Spleen (tissue), 7 donors: Measurements from ENCODE around the gene JSRP1.

ENCODE experiments used
- CTCF ChIP-seq, 11 experiments: fragments of 200-600 bp in 7 of 11; fragments of 450-650 bp in 4 of 11; sonication (generic) in 4 of 11; IDR thresholded peaks in 8 of 11; conservative IDR thresholded peaks in 3 of 11; 1 replicate in 7 of 11; 2 replicates in 4 of 11; pipeline versions ENCODE4 v1.4.0 to v1.8.0; 2016 to 2021; ENCODE audit warnings: antibody characterized with exemption in 11 of 11, inconsistent platforms in 4 of 11, mild to moderate bottlenecking in 1 of 11
- POLR2AphosphoS5 ChIP-seq, 3 donors: sonication (generic); formaldehyde crosslinking; IDR thresholded peaks; one replicate each; pipeline ENCODE4 v1.5.1; 2017; ENCODE audit warnings: antibody characterized with exemption in 3 of 3
- donor health status: DM: no; HTN: no; CAD: no; lungs with moderate emphysema.
- donor health status: DM: no; HTN: no; CAD: no.
- donor health status: DM: no; HTN: no; CAD: no.

GRCh38 chr19:2255112-2255845, 938 bp downstream of the JSRP1 start:
- TF ChIP-seq CTCF (IDR thresholded peaks at IDR 0.05 in 8 of 11, conservative IDR thresholded peaks at IDR 0.05 in 3 of 11) (no peak), POLR2AphosphoS5 (IDR thresholded peaks at IDR 0.05) (no peak)
